Subcutaneous abdominal adipose tissue (tissue), 5 donors: ENCODE results near the gene GADD45B.
"Not testable (repeated sequence)": the region's sequence is repeated elsewhere in the genome, so short reads cannot be mapped to it uniquely, and the experiment has no call there.

Source experiments
- H3K27ac ChIP-seq: one replicate; pipeline ENCODE4 v1.7.0; 2013; ENCODE audit warnings: low read depth, mild to moderate bottlenecking, inconsistent platforms, low read length, moderate library complexity
- H3K27me3 ChIP-seq, 5 donors: one replicate each; pipeline ENCODE4 v1.7.0; 2013; ENCODE audit warnings: low read length in 5 of 5, inconsistent platforms in 1 of 5; ENCODE audit not compliant: control insufficient read depth in 5 of 5, insufficient read depth in 4 of 5
- H3K36me3 ChIP-seq, 5 donors: one replicate each; pipeline ENCODE4 v1.7.0; 2013; ENCODE audit warnings: low read length in 5 of 5; ENCODE audit not compliant: control insufficient read depth in 5 of 5, insufficient read depth in 5 of 5
- H3K4me1 ChIP-seq, 5 donors: one replicate each; pipeline ENCODE4 v1.7.0; 2013; ENCODE audit warnings: low read length in 5 of 5, mild to moderate bottlenecking in 3 of 5, moderate library complexity in 1 of 5; ENCODE audit not compliant: control insufficient read depth in 5 of 5, insufficient read depth in 5 of 5
- H3K4me3 ChIP-seq, 5 donors: one replicate each; pipeline ENCODE4 v1.7.0; 2013; ENCODE audit warnings: low read length in 5 of 5, low read depth in 1 of 5
- H3K9ac ChIP-seq, 5 donors: one replicate each; pipeline ENCODE4 v1.7.0; 2013; ENCODE audit warnings: low read length in 5 of 5, mild to moderate bottlenecking in 4 of 5, moderate library complexity in 3 of 5
- H3K9me3 ChIP-seq, 5 donors: one replicate each; pipeline ENCODE4 v1.7.0; 2013; ENCODE audit warnings: low read length in 5 of 5; ENCODE audit not compliant: control insufficient read depth in 5 of 5
- donor health status: healthy.
- donor health status: healthy.
- donor health status: healthy.
- donor health status: healthy.
- donor health status: healthy.

Gene GADD45B

DNA sequence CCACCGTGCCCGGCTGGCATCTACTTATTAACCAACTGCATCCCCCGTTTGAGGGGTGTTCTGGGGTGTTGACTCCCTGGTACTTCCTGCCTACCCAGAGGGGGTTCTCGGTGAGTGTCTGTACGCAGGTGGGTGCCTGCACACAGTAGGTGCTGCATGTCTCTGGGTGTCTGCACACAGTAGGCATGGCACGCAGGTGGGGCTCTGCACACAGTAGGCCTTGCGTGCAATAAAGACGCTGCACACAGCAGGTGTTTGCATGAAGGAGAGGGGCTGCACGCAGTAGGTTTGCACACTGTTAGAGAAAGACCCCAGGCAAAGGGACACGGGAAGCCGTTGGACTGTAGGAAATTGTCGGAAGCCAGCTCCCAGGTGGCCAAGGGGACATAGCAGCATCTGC, 11.2 kb downstream of the GADD45B start:
- Histone ChIP-seq H3K27me3 (no peaks in the 10 kb centered on the region), H3K4me1 (peaks cover 2 to 37% (median 31%) of the 10 kb centered on the region in 5 donors), H3K36me3 (no peaks in the 10 kb centered on the region), H3K9ac (no peak overlapping the region), H3K27ac (no peak overlapping the region), H3K9me3 (peaks cover 2 to 17% (median 16%) of the 10 kb centered on the region in 5 donors), H3K4me3 (no peak overlapping the region)

DNA sequence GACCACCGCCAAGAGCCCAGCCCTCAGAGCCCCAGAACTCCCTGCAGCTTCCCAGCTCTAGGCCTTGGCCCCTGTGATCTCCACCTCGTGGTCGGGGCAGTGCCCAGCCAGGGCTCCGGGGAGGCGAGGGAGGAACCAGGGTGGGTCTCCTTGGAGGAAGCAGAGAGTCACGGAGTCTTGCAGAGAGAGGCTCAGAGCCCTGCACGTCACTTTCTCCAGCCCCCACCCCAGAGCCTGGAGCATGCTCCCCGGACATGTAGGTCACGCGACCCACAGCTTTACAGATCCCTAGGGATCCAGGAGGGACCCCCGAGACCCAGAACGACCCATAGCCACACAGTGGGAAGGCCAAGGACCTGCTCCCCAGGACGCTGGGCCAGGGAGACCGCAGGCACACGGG, 11.9 kb downstream of the GADD45B start:
- H3K4me1 ChIP-seq: peaks cover 2 to 37% (median 31%) of the 10 kb centered on the region in 5 donors
- no peaks in the 10 kb centered on the region for H3K27me3 ChIP-seq
- H3K36me3 ChIP-seq: no peaks in the 10 kb centered on the region
- H3K9me3 ChIP-seq: peaks cover 0 to 12% (median 10%) of the 10 kb centered on the region in 5 donors
- no peak overlapping the region for H3K9ac ChIP-seq
- peak overlapping the region in 1 of 5 donors; percentile 66 for H3K4me3 ChIP-seq
- H3K27ac ChIP-seq: no peak overlapping the region

DNA sequence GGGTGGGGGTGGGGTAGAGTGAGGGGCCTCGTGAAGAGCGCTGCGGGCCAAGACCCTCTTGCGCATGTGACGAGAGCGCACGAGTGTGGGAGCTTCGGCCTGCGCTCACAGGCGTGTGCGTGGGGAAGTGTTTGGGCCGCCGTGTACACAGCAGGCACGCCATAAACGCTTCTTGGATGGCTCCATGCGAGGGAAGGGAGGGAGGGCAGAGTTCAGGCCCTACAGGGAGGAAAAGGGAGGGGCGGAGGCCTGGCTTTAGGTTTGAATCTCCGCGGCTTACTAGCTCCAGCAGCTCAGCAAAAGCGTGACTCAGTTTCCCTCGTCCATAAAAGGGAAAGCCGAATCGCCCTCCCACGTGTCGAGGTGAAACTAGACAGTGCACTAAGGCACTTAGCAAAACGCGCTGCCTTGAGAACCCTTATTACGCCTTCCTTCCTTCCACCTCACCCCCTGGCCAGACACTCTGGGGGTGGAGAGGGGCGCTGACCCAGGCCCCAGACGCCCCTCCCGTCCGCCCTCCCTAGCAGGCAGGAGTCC, 12.5 kb downstream of the GADD45B start:
- Histone ChIP-seq H3K9ac (peak overlapping the region in 2 of 5 donors; percentile 52 to 63), H3K4me3 (peak overlapping the region; percentile 50 to 69 (median 63)), H3K36me3 (no peaks in the 10 kb centered on the region), H3K27me3 (no peaks in the 10 kb centered on the region), H3K9me3 (peaks cover 0 to 7% (median 4%) of the 10 kb centered on the region in 5 donors), H3K4me1 (peaks cover 2 to 37% (median 31%) of the 10 kb centered on the region in 5 donors), H3K27ac (no peak overlapping the region)

DNA sequence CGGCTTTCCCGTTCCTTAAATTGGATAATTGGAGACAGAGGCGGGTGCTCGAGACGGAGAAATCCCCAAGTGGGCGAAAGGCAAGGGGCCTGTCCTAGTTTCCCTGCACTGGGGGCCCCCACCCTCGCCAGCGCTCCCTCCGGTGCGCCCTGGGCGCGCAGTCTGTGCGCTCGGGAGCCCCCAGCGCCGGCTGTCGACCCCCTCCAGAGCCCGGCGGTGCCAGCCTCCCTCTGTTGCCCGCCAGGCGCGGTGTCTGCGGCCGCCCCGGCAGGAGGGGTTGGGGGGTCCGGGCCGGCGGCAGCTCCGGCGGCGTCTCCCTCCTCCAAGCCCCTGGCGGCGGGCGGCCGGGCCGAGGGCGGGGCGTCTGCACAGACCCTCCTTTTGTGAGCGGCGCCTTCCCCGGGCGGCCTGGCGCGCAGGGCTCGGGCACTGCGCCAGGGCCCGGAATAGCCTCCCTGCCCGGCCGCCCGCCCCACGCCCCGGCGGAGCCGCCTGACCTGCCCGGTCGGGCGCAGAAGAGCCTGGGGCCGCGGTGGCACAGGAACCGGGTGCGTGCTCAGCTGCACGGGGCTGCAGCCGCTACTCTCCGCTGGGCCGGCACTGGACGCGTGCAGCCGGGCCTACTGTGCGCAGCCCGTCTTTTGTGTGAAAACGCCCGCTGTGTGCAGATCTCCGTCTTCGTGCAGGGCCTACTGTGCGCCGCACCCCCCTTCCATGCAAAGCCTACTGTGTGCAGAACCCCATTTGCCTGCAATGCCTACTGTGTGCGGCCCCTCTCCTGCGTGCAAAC, 13.2 kb downstream of the GADD45B start:
- no peaks in the 10 kb centered on the region for H3K36me3 ChIP-seq
- peaks cover 0 to 1% (median 0%) of the 10 kb centered on the region in 5 donors for H3K9me3 ChIP-seq
- peak overlapping the region in 3 of 5 donors; percentile 40 to 63 (median 52) for H3K9ac ChIP-seq
- H3K27ac ChIP-seq: no peak overlapping the region
- H3K27me3 ChIP-seq: no peaks in the 10 kb centered on the region
- H3K4me1 ChIP-seq: peaks cover 2 to 39% (median 33%) of the 10 kb centered on the region in 5 donors
- H3K4me3 ChIP-seq: peak overlapping the region; percentile 50 to 69 (median 61)

DNA sequence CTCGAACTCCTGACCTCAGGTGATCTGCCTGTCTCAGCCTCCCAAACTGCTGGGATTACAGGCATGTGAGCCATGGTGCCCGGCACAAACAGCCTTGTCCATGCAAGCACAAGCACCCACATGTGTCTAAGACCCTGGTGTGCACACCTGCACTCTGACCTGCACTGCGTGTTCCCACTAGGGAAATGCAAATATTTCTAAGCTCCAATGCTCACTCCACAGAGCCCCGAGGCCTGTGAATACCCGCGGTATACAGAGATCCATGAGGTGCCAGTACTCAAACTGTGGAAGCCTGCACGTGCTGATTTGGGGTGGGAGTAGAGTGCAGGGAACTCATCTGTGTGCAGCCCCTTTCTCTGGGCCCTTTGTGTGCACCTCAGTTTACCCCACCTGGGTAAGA, 14.7 kb downstream of the GADD45B start:
- Histone ChIP-seq H3K36me3 (no peaks in the 10 kb centered on the region), H3K4me3 (no peak overlapping the region), H3K27me3 (no peaks in the 10 kb centered on the region), H3K4me1 (peaks cover 2 to 53% (median 46%) of the 10 kb centered on the region in 5 donors), H3K9ac (no peak overlapping the region), H3K27ac (no peak overlapping the region), H3K9me3 (no peaks in the 10 kb centered on the region)

DNA sequence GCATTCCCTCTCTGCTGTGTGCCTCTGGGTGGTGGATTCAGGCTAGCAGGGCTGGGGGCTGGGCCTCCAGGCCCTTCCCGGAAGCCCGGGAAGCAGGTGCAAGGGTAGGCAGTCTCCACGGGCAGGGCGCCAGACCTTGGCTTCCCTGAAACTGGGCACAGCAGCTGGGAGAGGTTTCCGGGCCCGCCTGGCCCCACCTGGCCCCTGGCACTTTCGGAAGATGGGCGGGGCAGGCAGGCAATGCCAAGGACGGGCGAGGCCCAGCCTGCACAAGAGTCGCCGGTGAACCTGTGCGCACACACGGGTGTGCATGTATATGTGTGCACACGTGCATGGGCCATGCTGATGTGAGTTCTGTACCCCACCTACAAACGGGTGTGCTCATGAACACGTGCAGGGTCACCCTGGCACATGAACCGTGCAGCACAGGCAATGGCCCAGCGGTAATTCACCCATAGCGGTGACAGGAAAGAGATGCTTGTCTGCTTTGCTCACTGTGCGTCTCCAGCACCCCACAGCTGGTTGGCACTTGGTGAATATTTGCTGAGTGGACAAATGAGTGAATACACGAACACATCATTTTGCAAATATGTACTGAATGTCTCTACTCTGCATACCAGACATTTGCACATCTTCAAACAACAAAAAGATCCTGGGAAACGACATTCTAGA, 15.3 kb downstream of the GADD45B start:
- Histone ChIP-seq H3K4me3 (no peak overlapping the region), H3K9ac (no peak overlapping the region), H3K9me3 (no peaks in the 10 kb centered on the region), H3K27ac (no peak overlapping the region), H3K27me3 (no peaks in the 10 kb centered on the region), H3K4me1 (peaks cover 8 to 59% (median 52%) of the 10 kb centered on the region in 5 donors), H3K36me3 (no peaks in the 10 kb centered on the region)

DNA sequence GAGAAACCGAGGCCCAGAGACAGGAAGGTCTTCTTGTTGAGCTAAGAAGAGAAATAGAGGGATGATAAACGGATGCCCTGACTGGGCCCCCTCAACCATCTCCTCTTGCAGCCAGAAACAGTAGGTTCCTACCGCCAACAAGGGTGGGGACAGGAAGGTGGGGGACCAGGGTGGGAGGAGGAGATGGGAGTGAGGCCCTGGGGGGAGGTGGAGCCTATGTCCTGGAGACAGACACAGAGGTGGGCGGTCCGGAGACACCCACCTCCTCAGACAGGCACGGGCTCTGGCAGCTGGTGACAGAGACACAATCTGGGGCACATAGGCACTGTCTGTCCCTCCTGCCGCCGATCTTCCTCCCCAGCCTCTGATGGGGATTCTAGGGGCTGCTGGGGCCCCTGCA, 16.9 kb downstream of the GADD45B start:
- H3K27me3 ChIP-seq: no peaks in the 10 kb centered on the region
- H3K36me3 ChIP-seq: no peaks in the 10 kb centered on the region
- no peak overlapping the region for H3K27ac ChIP-seq
- H3K9me3 ChIP-seq: no peaks in the 10 kb centered on the region
- no peak overlapping the region for H3K9ac ChIP-seq
- H3K4me3 ChIP-seq: no peak overlapping the region
- H3K4me1 ChIP-seq: peaks cover 8 to 61% (median 53%) of the 10 kb centered on the region in 5 donors

DNA sequence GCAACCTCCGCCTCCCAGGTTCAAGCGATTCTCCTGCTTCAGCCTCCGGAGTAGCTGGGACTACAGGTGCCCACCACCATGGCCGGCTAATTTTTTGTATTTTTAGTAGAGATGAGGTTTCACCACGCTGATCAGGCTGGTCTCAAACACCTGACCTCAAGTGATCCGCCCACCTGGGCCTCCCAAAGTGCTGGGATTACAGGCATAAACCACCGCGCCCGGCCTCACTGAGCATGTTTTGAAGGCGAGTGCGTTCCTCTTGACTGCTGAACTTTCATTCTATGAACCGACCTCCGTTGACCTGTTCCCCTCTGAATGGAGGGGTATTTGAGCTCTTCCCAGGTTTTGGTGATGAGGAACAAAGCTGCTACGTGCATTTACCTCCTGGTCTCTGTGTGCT, 17.5 kb downstream of the GADD45B start:
- H3K4me1 ChIP-seq: peaks cover 8 to 55% (median 47%) of the 10 kb centered on the region in 5 donors
- H3K27me3 ChIP-seq, H3K36me3 ChIP-seq, H3K4me3 ChIP-seq, H3K9ac ChIP-seq, H3K27ac ChIP-seq, H3K9me3 ChIP-seq: not testable (repeated sequence)

DNA sequence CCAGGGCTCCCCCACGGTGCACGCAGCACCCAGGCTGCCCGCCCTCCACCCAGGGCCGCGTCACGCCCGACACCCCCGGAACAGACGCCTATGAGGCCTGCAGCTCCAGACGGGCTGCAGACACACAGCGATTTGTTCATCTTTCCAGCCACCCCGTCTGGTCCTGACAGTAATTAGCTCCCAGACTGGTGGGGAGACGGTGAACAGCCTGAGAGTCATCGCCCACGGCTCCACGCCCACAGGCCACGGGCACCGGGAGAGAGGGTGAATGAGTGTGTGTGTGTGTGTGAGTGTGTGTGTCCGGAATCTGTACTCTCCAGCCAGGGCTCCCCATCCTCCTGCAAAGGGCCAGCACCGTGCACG, 18.1 kb downstream of the GADD45B start:
- no peaks in the 10 kb centered on the region for H3K9me3 ChIP-seq
- H3K36me3 ChIP-seq: no peaks in the 10 kb centered on the region
- H3K4me3 ChIP-seq: peak overlapping the region; percentile 48 to 74 (median 64)
- no peaks in the 10 kb centered on the region for H3K27me3 ChIP-seq
- no peak overlapping the region for H3K27ac ChIP-seq
- no peak overlapping the region for H3K9ac ChIP-seq
- H3K4me1 ChIP-seq: peaks cover 8 to 51% (median 41%) of the 10 kb centered on the region in 5 donors
